H1 (cell line): Measurements from ENCODE around the gene FAM181B. TPM values are rescaled to one million over a fixed set of nuclear protein-coding genes. Genes with fewer than 3 reads are reported as not detected.

ENCODE experiments used
- CTCF ChIA-PET: fragments of 300-600 bp; sonication (Branson Sonifier 250); formaldehyde crosslinking; loops from one replicate; lab custom pipeline; 2021; ENCODE audit not compliant: partially characterized antibody; lab: Charles Lee
- POLR2A ChIA-PET: fragments of 300-600 bp; sonication (Branson Sonifier 250); formaldehyde crosslinking; loops from one replicate; lab custom pipeline; 2021; ENCODE audit warnings: inconsistent platforms; ENCODE audit not compliant: partially characterized antibody; lab: Charles Lee
- DNase-seq, 2 experiments: peaks; one replicate each; pipeline versions ENCODE4 v3.0.0 to v3.0.0-alpha.2; 2010 to 2022; ENCODE audit warnings: low spot score in 2 of 2, low read depth in 1 of 2, mixed read lengths in 1 of 2
- FAIRE-seq: peaks from 2 replicates; lab custom pipeline; 2011; peaks lifted over from hg19 to GRCh38; lab: Jason Lieb, UNC
- H2AFZ ChIP-seq: 2 replicates; pipeline ENCODE4 v1.8.1; 2012; ENCODE audit warnings: low read length, inconsistent platforms
- H2AK5ac ChIP-seq: 2 replicates; pipeline ENCODE4 v1.6.1; 2013; ENCODE audit warnings: low read depth, low read length
- H2BK120ac ChIP-seq: replicated peaks from 2 replicates; pipeline ENCODE3; 2013; ENCODE audit warnings: low read depth, low read length, inconsistent platforms
- H2BK12ac ChIP-seq: 2 replicates; pipeline ENCODE4 v1.6.1; 2013; ENCODE audit warnings: low read depth, low read length
- H2BK15ac ChIP-seq: 2 replicates; pipeline ENCODE4 v1.6.1; 2013; ENCODE audit warnings: low read length
- H2BK20ac ChIP-seq: 2 replicates; pipeline ENCODE4 v1.6.1; 2013; ENCODE audit warnings: low read length
- H2BK5ac ChIP-seq: 2 replicates; pipeline ENCODE4 v1.6.1; 2013; ENCODE audit warnings: low read depth, low read length
- H3K14ac ChIP-seq: 2 replicates; pipeline ENCODE4 v1.6.1; 2013; ENCODE audit warnings: inconsistent platforms; ENCODE audit not compliant: insufficient read length
- H3K18ac ChIP-seq: 2 replicates; pipeline ENCODE4 v1.6.1; 2013; ENCODE audit warnings: low read length; ENCODE audit errors: extremely low read depth
- H3K23ac ChIP-seq: 2 replicates; pipeline ENCODE4 v1.6.1; 2013; ENCODE audit warnings: inconsistent platforms; ENCODE audit not compliant: insufficient read length
- H3K23me2 ChIP-seq: 2 replicates; pipeline ENCODE4 v1.6.1; 2013; ENCODE audit warnings: low read depth, low read length
- H3K27ac ChIP-seq: 2 replicates; pipeline ENCODE4 v1.6.1; 2011; ENCODE audit warnings: low read depth, low read length, inconsistent platforms
- H3K27me3 ChIP-seq, 4 experiments: replicated peaks in 1 of 4; 1 replicate in 1 of 4; 2 replicates in 3 of 4; pipeline versions ENCODE4 v1.6.1 to v1.8.1; 2011 to 2013; ENCODE audit warnings: low read length in 3 of 4, mild to moderate bottlenecking in 3 of 4, inconsistent platforms in 2 of 4, mixed read lengths in 2 of 4, moderate library complexity in 1 of 4; ENCODE audit not compliant: control insufficient read depth in 3 of 4, insufficient read depth in 3 of 4; ENCODE audit errors: extremely low read depth in 1 of 4
- H3K36me3 ChIP-seq, 4 experiments: 2 replicates each; pipeline versions ENCODE4 v1.6.1 to v1.8.1; 2011 to 2013; ENCODE audit warnings: mild to moderate bottlenecking in 4 of 4, low read length in 3 of 4, moderate library complexity in 2 of 4, control low read depth in 1 of 4, inconsistent platforms in 1 of 4; ENCODE audit not compliant: insufficient read depth in 4 of 4, control insufficient read depth in 2 of 4
- H3K4ac ChIP-seq: replicated peaks from 2 replicates; pipeline ENCODE3; 2013; ENCODE audit warnings: low read length, low read depth, mixed read lengths, inconsistent platforms; ENCODE audit not compliant: insufficient read length
- H3K4me1 ChIP-seq, 4 experiments: replicated peaks in 1 of 4; 1 replicate in 1 of 4; 2 replicates in 3 of 4; pipeline versions ENCODE4 v1.6.1 to v1.8.1; 2011 to 2013; ENCODE audit warnings: low read length in 3 of 4, inconsistent platforms in 2 of 4, mixed read lengths in 1 of 4; ENCODE audit not compliant: insufficient read depth in 4 of 4, control insufficient read depth in 3 of 4
- H3K4me2 ChIP-seq, 2 experiments: 2 replicates each; pipeline versions ENCODE4 v1.6.1 to v1.8.1; 2011 to 2013; ENCODE audit warnings: low read depth in 2 of 2, low read length in 2 of 2, control low read depth in 1 of 2, inconsistent platforms in 1 of 2, mild to moderate bottlenecking in 1 of 2; ENCODE audit not compliant: insufficient read depth in 1 of 2
- H3K4me3 ChIP-seq, 4 experiments: fragments of 200-600, 300-600 bp in 1 of 4; sonication (generic), shearing (Covaris generic), sonication (Bioruptor Twin) in 1 of 4; 2 replicates each; pipeline versions ENCODE4 v1.5.1 to v1.8.1; 2011 to 2016; ENCODE audit warnings: low read length in 4 of 4, low read depth in 3 of 4, control low read depth in 2 of 4, inconsistent platforms in 2 of 4, mild to moderate bottlenecking in 2 of 4, mixed read lengths in 1 of 4, moderate library complexity in 1 of 4; ENCODE audit not compliant: insufficient read depth in 2 of 4; ENCODE audit errors: extremely low read depth in 1 of 4
- H3K56ac ChIP-seq: replicated peaks from 2 replicates; pipeline ENCODE3; 2013; ENCODE audit warnings: low read depth, mild to moderate bottlenecking, mixed read lengths, low read length, inconsistent platforms; ENCODE audit not compliant: insufficient read length
- H3K79me1 ChIP-seq: 2 replicates; pipeline ENCODE4 v1.6.1; 2013; ENCODE audit warnings: low read depth, low read length, control low read depth
- H3K79me2 ChIP-seq, 2 experiments: 2 replicates each; pipeline versions ENCODE4 v1.6.1 to v1.8.1; 2012 to 2013; ENCODE audit warnings: low read length in 2 of 2, mild to moderate bottlenecking in 2 of 2, inconsistent platforms in 1 of 2; ENCODE audit not compliant: insufficient read depth in 2 of 2, control insufficient read depth in 1 of 2
- H3K9ac ChIP-seq, 4 experiments: replicated peaks in 1 of 4; 1 replicate in 1 of 4; 2 replicates in 3 of 4; pipeline versions ENCODE4 v1.6.1 to v1.8.1; 2011 to 2013; ENCODE audit warnings: low read depth in 3 of 4, low read length in 3 of 4, control low read depth in 2 of 4, mild to moderate bottlenecking in 2 of 4, moderate library complexity in 2 of 4, inconsistent platforms in 1 of 4; ENCODE audit errors: extremely low read depth in 1 of 4
- H3K9me3 ChIP-seq, 2 experiments: 2 replicates each; pipeline versions ENCODE4 v1.6.1 to v1.8.1; 2012 to 2013; ENCODE audit warnings: mild to moderate bottlenecking in 2 of 2, moderate library complexity in 2 of 2, control low read depth in 1 of 2, inconsistent platforms in 1 of 2, low read depth in 1 of 2, low read length in 1 of 2, mixed read lengths in 1 of 2; ENCODE audit not compliant: insufficient read depth in 2 of 2
- H4K20me1 ChIP-seq, 2 experiments: replicated peaks in 1 of 2; 2 replicates each; pipeline versions ENCODE3 to v1.8.1; 2011 to 2013; ENCODE audit warnings: inconsistent platforms in 2 of 2, low read length in 2 of 2, mild to moderate bottlenecking in 1 of 2; ENCODE audit not compliant: insufficient read depth in 2 of 2, control insufficient read depth in 1 of 2
- H4K5ac ChIP-seq: 2 replicates; pipeline ENCODE4 v1.6.1; 2013; ENCODE audit warnings: low read length, low read depth, mixed read lengths, inconsistent platforms; ENCODE audit not compliant: insufficient read length
- H4K8ac ChIP-seq: 2 replicates; pipeline ENCODE4 v1.8.0; 2013; ENCODE audit warnings: mild to moderate bottlenecking, moderate library complexity, low read length, inconsistent platforms; ENCODE audit not compliant: insufficient read depth; ENCODE audit errors: extremely low read depth
- H4K91ac ChIP-seq: replicated peaks from 2 replicates; pipeline ENCODE3; 2013; ENCODE audit warnings: low read length, mixed read lengths, inconsistent platforms; ENCODE audit not compliant: insufficient read length
- ASH2L ChIP-seq: fragments of 200-600, 300-600 bp; sonication (generic); IDR thresholded peaks from one replicate; pipeline ENCODE4 v1.7.1; 2017; ENCODE audit warnings: low read length
- CTBP2 ChIP-seq: IDR thresholded peaks from 2 replicates; pipeline ENCODE4 v1.7.0; 2011; ENCODE audit warnings: borderline replicate concordance, mild to moderate bottlenecking, moderate library complexity, mixed read lengths, low read length; ENCODE audit not compliant: insufficient read depth, insufficient read length
- EP300 ChIP-seq, 2 experiments: IDR thresholded peaks; 1 replicate in 1 of 2; 2 replicates in 1 of 2; pipeline ENCODE4 v1.6.1; 2011 to 2012; ENCODE audit warnings: low read depth in 2 of 2, low read length in 2 of 2, mild to moderate bottlenecking in 2 of 2, borderline replicate concordance in 1 of 2, inconsistent platforms in 1 of 2, moderate library complexity in 1 of 2
- EZH2 ChIP-seq: fragments of 200-600 bp; sonication (generic); IDR thresholded peaks from 2 replicates; pipeline ENCODE4 v1.7.1; 2012; ENCODE audit warnings: low read depth, mild to moderate bottlenecking, moderate library complexity, low read length, inconsistent platforms; ENCODE audit not compliant: severe bottlenecking
- HDAC6 ChIP-seq: IDR thresholded peaks from one replicate; pipeline ENCODE4 v1.7.1; 2012; ENCODE audit warnings: low read depth, mild to moderate bottlenecking, inconsistent platforms, low read length, moderate library complexity
- NANOG ChIP-seq: IDR thresholded peaks from 2 replicates; pipeline ENCODE4 v1.6.1; 2011; ENCODE audit warnings: low read length, low read depth, mild to moderate bottlenecking, inconsistent platforms; ENCODE audit not compliant: insufficient read depth, poor library complexity, severe bottlenecking
- NRF1 ChIP-seq: IDR thresholded peaks from 2 replicates; pipeline ENCODE4 v1.6.1; 2011; ENCODE audit warnings: mild to moderate bottlenecking, low read depth, low read length, improper control_type of control experiment
- RAD21 ChIP-seq, 2 experiments: IDR thresholded peaks in 1 of 2; conservative IDR thresholded peaks in 1 of 2; 2 replicates each; pipeline ENCODE4 v1.6.1; 2011; ENCODE audit warnings: low read depth in 2 of 2, low read length in 2 of 2, improper control_type of control experiment in 1 of 2, inconsistent platforms in 1 of 2, mild to moderate bottlenecking in 1 of 2, moderate library complexity in 1 of 2
- SIRT6 ChIP-seq: IDR thresholded peaks from one replicate; pipeline ENCODE4 v1.7.1; 2012; ENCODE audit warnings: low read length, inconsistent platforms
- TAF7 ChIP-seq: optimal IDR thresholded peaks from 2 replicates; pipeline ENCODE3; 2011; ENCODE audit warnings: low read depth, mild to moderate bottlenecking, inconsistent platforms, low read length, moderate library complexity, borderline replicate concordance
- polyA plus RNA-seq, 7 experiments: library from polyadenylated mRNA; depleted of rRNA in 3 of 7; stranded (reverse) in 5 of 7; unstranded in 2 of 7; fragments of >200 nt in 5 of 7; fragments of 200-250 nt in 2 of 7; gene quantifications; 1 replicate in 5 of 7; 2 replicates in 1 of 7; 4 replicates in 1 of 7; pipeline versions ENCODE4 v1.2.1 to v1.2.3, GENCODE V29; 2011 to 2013; ENCODE audit warnings: missing spikeins in 2 of 7, mixed read lengths in 2 of 7
- total RNA-seq: library from RNA; stranded (reverse); fragmentation: NEBNext Ultra II Directional; extraction: Animal tissue kit (Norgen Biotek cat#: 25700); gene quantifications from 2 replicates; pipeline ENCODE4 v1.2.1, GENCODE V29; 2021
- TF ChIP-seq, protein P1 (sequence below): IDR thresholded peaks from 2 replicates; pipeline ENCODE4 v1.6.1; 2011; ENCODE audit warnings: low read depth, mild to moderate bottlenecking, low read length; ENCODE audit not compliant: insufficient read depth
- TF ChIP-seq, protein P2 (sequence below): IDR thresholded peaks from 2 replicates; pipeline ENCODE4 v1.6.1; 2012; ENCODE audit warnings: low read length, inconsistent platforms

Gene FAM181B
- total and polyA plus RNA-seq, 2 of the 8 experiments (the other 6 are each of a cell fraction or from before 2014, with no cell fraction given): 0.21 to 0.37 TPM

DNA sequence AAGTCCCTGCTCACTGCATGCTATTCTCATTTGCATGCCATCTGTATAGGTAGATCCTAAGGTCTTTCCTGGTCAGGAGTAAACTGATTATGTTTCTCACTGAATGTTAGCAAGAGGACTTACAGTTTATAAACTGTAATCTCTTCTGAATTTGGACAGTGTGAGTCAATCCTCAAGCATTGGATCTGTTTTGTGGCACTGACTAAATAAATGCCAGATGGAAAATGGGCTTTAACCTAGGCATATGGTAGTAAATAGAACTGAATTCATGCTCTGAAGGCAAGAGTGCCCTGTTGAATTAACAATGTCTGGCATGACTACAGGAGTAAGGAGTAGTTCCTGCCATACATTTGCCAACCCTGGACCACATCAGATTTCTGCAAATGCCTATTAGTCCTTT lies 11.4 kb downstream of the FAM181B start:
- Histone ChIP-seq H3K4me2 (no peak overlapping the region), H3K4me3 (no peak overlapping the region), H2BK12ac (no peak overlapping the region), H4K8ac (no peak overlapping the region), H3K4ac (no peak overlapping the region), H3K18ac (no peak overlapping the region), H3K4me1 (no peaks in the 10 kb centered on the region; a peak in 1 of 7 replicates), H2BK5ac (no peak overlapping the region), H3K23me2 (no peaks in the 10 kb centered on the region), H2BK120ac (no peak overlapping the region), H3K27me3 (no peaks in the 10 kb centered on the region), H3K23ac (no peak overlapping the region), H4K91ac (no peak overlapping the region), H3K79me2 (no peaks in the 10 kb centered on the region), H3K9ac (no peak overlapping the region), H3K56ac (no peak overlapping the region), H2BK15ac (no peak overlapping the region), H3K14ac (no peak overlapping the region), H2AK5ac (no peak overlapping the region), H3K79me1 (no peaks in the 10 kb centered on the region), H3K36me3 (no peaks in the 10 kb centered on the region), H4K5ac (no peak overlapping the region), H3K9me3 (no peaks in the 10 kb centered on the region), H2BK20ac (no peak overlapping the region), H2AFZ (no peak overlapping the region), H3K27ac (no peak overlapping the region), H4K20me1 (no peaks in the 10 kb centered on the region)
- ChIA-PET CTCF (interaction anchor here (0.5 to 5.2 kb wide), 6 partner anchors 9 to 516 kb away, joined by 3 to 26 read pairs (median 3); no protein-coding TSS in a partner anchor), POLR2A (no interaction called here)
- DNase-seq (no peak), FAIRE-seq (no peak)
- TF ChIP-seq EP300 (IDR thresholded peaks at IDR 0.05; ENCODE audit: borderline replicate concordance in 1 of 2, low read depth in 2 of 2, low read length in 2 of 2) (no peak), SIRT6 (no peak), NRF1 (no peak), NANOG (no peak), RAD21 (IDR thresholded peaks at IDR 0.05 in 1 of 2, conservative IDR thresholded peaks at IDR 0.05 in 1 of 2; ENCODE audit: low read depth in 2 of 2, low read length in 2 of 2) (no peak), EZH2 (no peak), ASH2L (no peak), CTBP2 (no peak), TAF7 (no peak), HDAC6 (no peak)
- TF ChIP-seq, protein P1, sequence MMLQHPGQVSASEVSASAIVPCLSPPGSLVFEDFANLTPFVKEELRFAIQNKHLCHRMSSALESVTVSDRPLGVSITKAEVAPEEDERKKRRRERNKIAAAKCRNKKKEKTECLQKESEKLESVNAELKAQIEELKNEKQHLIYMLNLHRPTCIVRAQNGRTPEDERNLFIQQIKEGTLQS: no peak
- TF ChIP-seq, protein P2, sequence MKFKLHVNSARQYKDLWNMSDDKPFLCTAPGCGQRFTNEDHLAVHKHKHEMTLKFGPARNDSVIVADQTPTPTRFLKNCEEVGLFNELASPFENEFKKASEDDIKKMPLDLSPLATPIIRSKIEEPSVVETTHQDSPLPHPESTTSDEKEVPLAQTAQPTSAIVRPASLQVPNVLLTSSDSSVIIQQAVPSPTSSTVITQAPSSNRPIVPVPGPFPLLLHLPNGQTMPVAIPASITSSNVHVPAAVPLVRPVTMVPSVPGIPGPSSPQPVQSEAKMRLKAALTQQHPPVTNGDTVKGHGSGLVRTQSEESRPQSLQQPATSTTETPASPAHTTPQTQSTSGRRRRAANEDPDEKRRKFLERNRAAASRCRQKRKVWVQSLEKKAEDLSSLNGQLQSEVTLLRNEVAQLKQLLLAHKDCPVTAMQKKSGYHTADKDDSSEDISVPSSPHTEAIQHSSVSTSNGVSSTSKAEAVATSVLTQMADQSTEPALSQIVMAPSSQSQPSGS: no peak
